Naive thymus-derived CD8-positive, alpha-beta T cell (primary cell): ENCODE measurements around the gene ZSWIM1. TPM values are rescaled to one million over a fixed set of nuclear protein-coding genes. Genes with fewer than 3 reads are reported as not detected.

Experiments used
- ATAC-seq, 2 donors: fragments of 150-1000 bp; cut with Tn5 transposase in 1 of 2; sonication (Bioruptor Pico), chemical (Tn5 transposase) in 1 of 2; 1 replicate in 1 of 2; 2 replicates in 1 of 2; pipeline ENCODE4 v1.10.0; 2021; ENCODE audit warnings: mild to moderate bottlenecking in 2 of 2, moderate library complexity in 2 of 2
- POLR2A ChIA-PET: fragments of 350-600 bp; sonication (Branson Sonifier 250); formaldehyde crosslinking; loops from one replicate; lab custom pipeline; 2021; ENCODE audit warnings: antibody characterized with exemption; lab: Charles Lee
- DNase-seq, 10 donors: peaks; one replicate each; pipeline versions ENCODE4 v3.0.0 to v3.0.0-alpha.2; 2020 to 2022
- H3K27ac Mint-ChIP-seq, 10 donors: one replicate each; pipeline ENCODE4 v1.8.0; 2020 to 2022; ENCODE audit warnings: mild to moderate bottlenecking in 10 of 10, mixed read lengths in 10 of 10, moderate library complexity in 4 of 10, inconsistent platforms in 1 of 10
- H3K27me3 Mint-ChIP-seq, 5 donors: one replicate each; pipeline ENCODE4 v1.8.0; 2021 to 2022; ENCODE audit warnings: mixed read lengths in 5 of 5
- H3K36me3 Mint-ChIP-seq, 3 donors: one replicate each; pipeline ENCODE4 v1.8.0; 2020 to 2022; ENCODE audit warnings: mixed read lengths in 3 of 3, mild to moderate bottlenecking in 2 of 3, inconsistent platforms in 1 of 3
- H3K4me1 Mint-ChIP-seq, 4 donors: one replicate each; pipeline ENCODE4 v1.8.0; 2021 to 2022; ENCODE audit warnings: mixed read lengths in 4 of 4
- H3K4me3 Mint-ChIP-seq, 10 donors: one replicate each; pipeline ENCODE4 v1.8.0; 2020 to 2022; ENCODE audit warnings: mild to moderate bottlenecking in 10 of 10, mixed read lengths in 10 of 10, moderate library complexity in 6 of 10, inconsistent platforms in 1 of 10
- H3K9me3 Mint-ChIP-seq, 9 donors: one replicate each; pipeline ENCODE4 v1.8.0; 2020 to 2022; ENCODE audit warnings: mixed read lengths in 9 of 9, mild to moderate bottlenecking in 3 of 9, inconsistent platforms in 1 of 9, moderate library complexity in 1 of 9
- polyA plus RNA-seq, 3 donors: library from polyadenylated mRNA; unstranded; fragments of 300-500 nt; fragmentation: Illumina TruSeq; gene quantifications; one replicate each; pipeline ENCODE4 v1.2.3, GENCODE V29; 2021
- total RNA-seq, 8 experiments: library from RNA in 2 of 8; stranded (reverse) in 2 of 8; gene quantifications; one replicate each; pipeline ENCODE4 v1.2.3 and lab custom pipeline; 2021 to 2026

ZSWIM1 gene
- total and polyA plus RNA-seq, 5 experiments from 2014 or later, result 0.96 to 17.6 (median 9.8) TPM

- Mint-ChIP-seq H3K4me3 (no peak overlapping the region), H3K27me3 (no peaks in the 10 kb centered on the region), H3K4me1 (peaks cover 13 to 27% (median 25%) of the 10 kb centered on the region in 4 donors), H3K9me3 (no peaks in the 10 kb centered on the region), H3K27ac (no peak overlapping the region), H3K36me3 (peaks cover 0 to 12% (median 0%) of the 10 kb centered on the region in 3 donors)
- POLR2A ChIA-PET, result interaction anchor here (0.9 to 1.5 kb wide), 2 partner anchors 30 to 57 kb away, joined by 3 to 5 read pairs; partner anchors contain the start of gene PCIF1
- DNase-seq, result no peak
- no peak for ATAC-seq
Measured at GRCh38 chr20:45878076-45878761, 2.8 kb upstream of the ZSWIM1 start.

- peaks cover 22 to 48% (median 44%) of the 10 kb centered on the region in 4 donors for H3K4me1 Mint-ChIP-seq
- no peak for ATAC-seq
- H3K27ac Mint-ChIP-seq, result peak overlapping the region; percentile 20 to 90 (median 76)
- no peak for DNase-seq
- H3K27me3 Mint-ChIP-seq, result no peaks in the 10 kb centered on the region
- POLR2A ChIA-PET, result interaction anchor here (1.1 to 5.0 kb wide), 9 partner anchors 8 to 90 kb away, joined by 3 to 56 read pairs (median 8); partner anchors contain the start of genes ACOT8, CTSA, NEURL2 and PCIF1
- no peaks in the 10 kb centered on the region for H3K9me3 Mint-ChIP-seq
- peaks cover 0 to 29% (median 0%) of the 10 kb centered on the region in 3 donors for H3K36me3 Mint-ChIP-seq
- H3K4me3 Mint-ChIP-seq, result peak overlapping the region; percentile 26 to 91 (median 77)
Measured at GRCh38 chr20:45882469-45883099, 1.6 kb downstream of the ZSWIM1 start.

GRCh38 chr20:45883100-45883469, 2.1 kb downstream of the ZSWIM1 start:
- ATAC-seq (no peak), DNase-seq (no peak)
- Mint-ChIP-seq H3K4me1 (peaks cover 22 to 49% (median 46%) of the 10 kb centered on the region in 4 donors), H3K4me3 (peak overlapping the region in 9 of 10 donors; percentile 12 to 78 (median 38)), H3K9me3 (no peaks in the 10 kb centered on the region), H3K27ac (peak overlapping the region in 7 of 10 donors; percentile 40 to 90 (median 70)), H3K27me3 (no peaks in the 10 kb centered on the region), H3K36me3 (peaks cover 0 to 29% (median 0%) of the 10 kb centered on the region in 3 donors)
- POLR2A ChIA-PET, result interaction anchor here (1.1 to 5.0 kb wide), 3 partner anchors 10 to 51 kb away, joined by 3 to 56 read pairs (median 34); partner anchors contain the start of genes ACOT8, PCIF1 and ZSWIM3

- Mint-ChIP-seq H3K9me3 (no peaks in the 10 kb centered on the region), H3K36me3 (peaks cover 0 to 30% (median 0%) of the 10 kb centered on the region in 3 donors), H3K27me3 (no peaks in the 10 kb centered on the region), H3K4me3 (no peak overlapping the region), H3K4me1 (peaks cover 16 to 56% (median 51%) of the 10 kb centered on the region in 4 donors), H3K27ac (peak overlapping the region in 3 of 10 donors; percentile 13 to 41 (median 38))
- ATAC-seq (no peak), DNase-seq (no peak)
- POLR2A ChIA-PET, result interaction anchor here (0.9 to 1.2 kb wide), 1 partner anchor 48 kb away, joined by 3 to 4 read pairs; no protein-coding TSS in a partner anchor
Measured at GRCh38 chr20:45886590-45887345, 5.7 kb downstream of the ZSWIM1 start.

- Mint-ChIP-seq H3K27ac (peak within 1 kb of the TSS in 7 of 10 donors; percentile 38 to 80 (median 54)), H3K9me3 (no peaks in the 10 kb centered on the region), H3K4me3 (no peak within 1 kb of the TSS), H3K4me1 (peaks cover 16 to 54% (median 52%) of the 10 kb centered on the region in 4 donors), H3K36me3 (peaks cover 0 to 30% (median 0%) of the 10 kb centered on the region in 3 donors), H3K27me3 (no peaks in the 10 kb centered on the region)
- ATAC-seq (no peak), DNase-seq (no peak)
- POLR2A ChIA-PET, result interaction anchor here (1.2 kb wide), 2 partner anchors 13 to 48 kb away, joined by 3 to 4 read pairs; no protein-coding TSS in a partner anchor
Measured at GRCh38 chr20:45887346-45887715, 6.3 kb downstream of the ZSWIM1 start, which contains the start of gene SPATA25. Gene SPATA25, minus strand, starts transcription at chr20:45887622. Its CDS starts 32 bp downstream, at chr20:45887590.

GRCh38 chr20:45888681-45889080, 7.7 kb downstream of the ZSWIM1 start:
- Mint-ChIP-seq H3K27me3 (no peaks in the 10 kb centered on the region), H3K4me3 (peak overlapping the region in 2 of 10 donors; percentile 37 to 60), H3K9me3 (no peaks in the 10 kb centered on the region), H3K27ac (peak overlapping the region in 5 of 10 donors; percentile 5 to 80 (median 60)), H3K36me3 (peaks cover 0 to 20% (median 2%) of the 10 kb centered on the region in 3 donors), H3K4me1 (peaks cover 22 to 52% (median 49%) of the 10 kb centered on the region in 4 donors)
- DNase-seq (no peak), ATAC-seq (no peak)
- POLR2A ChIA-PET, result interaction anchor here (1.2 to 7.4 kb wide), 4 partner anchors 12 to 47 kb away, joined by 3 to 120 read pairs (median 20); partner anchors contain the start of genes ACOT8, PCIF1 and ZSWIM3

- Mint-ChIP-seq H3K4me1 (peaks cover 16 to 50% (median 45%) of the 10 kb centered on the region in 4 donors), H3K36me3 (peaks cover 0 to 21% (median 2%) of the 10 kb centered on the region in 3 donors), H3K27me3 (no peaks in the 10 kb centered on the region), H3K9me3 (no peaks in the 10 kb centered on the region), H3K4me3 (peak overlapping the region; percentile 92 to 96 (median 94)), H3K27ac (peak overlapping the region; percentile 84 to 96 (median 90))
- DNase-seq, result peak; percentile 21 to 78 (median 43)
- POLR2A ChIA-PET, result interaction anchor here (0.5 to 7.4 kb wide), 19 partner anchors 9 to 526 kb away, joined by 3 to 120 read pairs (median 5); partner anchors contain the start of genes ACOT8, PCIF1, SNX21 and ZNF335
- ATAC-seq, result peak; percentile 54 to 56
Measured at GRCh38 chr20:45890077-45890984, 9.3 kb downstream of the ZSWIM1 start.

- ATAC-seq (peak; percentile 80 to 86), DNase-seq (peak; percentile 72 to 92 (median 82))
- H3K9me3 Mint-ChIP-seq, result no peaks in the 10 kb centered on the region
- peaks cover 15 to 50% (median 43%) of the 10 kb centered on the region in 4 donors for H3K4me1 Mint-ChIP-seq
- POLR2A ChIA-PET, result interaction anchor here (0.6 to 7.4 kb wide), 12 partner anchors 8 to 527 kb away, joined by 3 to 120 read pairs (median 6); partner anchors contain the start of genes ACOT8, PCIF1, SNX21 and ZNF335
- H3K4me3 Mint-ChIP-seq, result peak within 1 kb of the TSS; percentile 92 to 96 (median 94)
- peaks cover 0 to 22% (median 2%) of the 10 kb centered on the region in 3 donors for H3K36me3 Mint-ChIP-seq
- H3K27ac Mint-ChIP-seq, result peak within 1 kb of the TSS; percentile 88 to 96 (median 94)
- H3K27me3 Mint-ChIP-seq, result no peaks in the 10 kb centered on the region
Measured at GRCh38 chr20:45890985-45891983, 10.3 kb downstream of the ZSWIM1 start, which contains the start of the genes CTSA and NEURL2. Gene CTSA, plus strand, starts transcription at chr20:45891335. Its CDS starts 234 bp downstream, at chr20:45891569. Gene NEURL2, minus strand, starts transcription at chr20:45891208. Its CDS starts 217 bp downstream, at chr20:45890991.

GRCh38 chr20:45892049-45892825, 11.2 kb downstream of the ZSWIM1 start:
- POLR2A ChIA-PET, result interaction anchor here (0.8 to 7.4 kb wide), 8 partner anchors 9 to 80 kb away, joined by 3 to 120 read pairs (median 5); partner anchors contain the start of genes ACOT8, PCIF1, ZNF335 and ZSWIM1
- no peak for ATAC-seq

More at GRCh38 chr20:45892049-45892825, 11.2 kb downstream of the ZSWIM1 start:
- Mint-ChIP-seq H3K27me3 (no peaks in the 10 kb centered on the region), H3K4me3 (peak overlapping the region; percentile 92 to 96 (median 94)), H3K27ac (peak overlapping the region; percentile 19 to 96 (median 79)), H3K4me1 (peaks cover 13 to 45% (median 43%) of the 10 kb centered on the region in 4 donors), H3K9me3 (no peaks in the 10 kb centered on the region), H3K36me3 (peaks cover 0 to 27% (median 2%) of the 10 kb centered on the region in 3 donors)
- no peak for DNase-seq
